Mucosa of rectum (tissue), 2 donors: Measurements from ENCODE around the gene XYLT2.
"Not testable (repeated sequence)": the region's sequence is repeated elsewhere in the genome, so short reads cannot be mapped to it uniquely, and the experiment has no call there.

Experiments used
- H3K27ac ChIP-seq, 2 donors: one replicate each; pipeline ENCODE4 v1.7.0; 2013; ENCODE audit warnings: inconsistent platforms in 2 of 2, low read depth in 2 of 2, low read length in 2 of 2
- H3K27me3 ChIP-seq, 2 donors: one replicate each; pipeline ENCODE4 v1.7.0; 2013; ENCODE audit warnings: low read length in 2 of 2; ENCODE audit not compliant: control insufficient read depth in 2 of 2, insufficient read depth in 2 of 2
- H3K36me3 ChIP-seq, 2 donors: one replicate each; pipeline ENCODE4 v1.7.0; 2013; ENCODE audit warnings: low read length in 2 of 2; ENCODE audit not compliant: control insufficient read depth in 2 of 2, insufficient read depth in 2 of 2
- H3K4me1 ChIP-seq, 2 donors: one replicate each; pipeline ENCODE4 v1.7.0; 2013; ENCODE audit warnings: low read length in 2 of 2, mild to moderate bottlenecking in 1 of 2; ENCODE audit not compliant: control insufficient read depth in 2 of 2, insufficient read depth in 2 of 2
- H3K4me3 ChIP-seq, 2 donors: one replicate each; pipeline ENCODE4 v1.7.0; 2013; ENCODE audit warnings: low read length in 2 of 2
- H3K9ac ChIP-seq, 2 donors: one replicate each; pipeline ENCODE4 v1.7.0; 2013; ENCODE audit warnings: low read length in 2 of 2, low read depth in 1 of 2, mild to moderate bottlenecking in 1 of 2
- H3K9me3 ChIP-seq, 2 donors: one replicate each; pipeline ENCODE4 v1.7.0; 2013; ENCODE audit warnings: low read length in 2 of 2; ENCODE audit not compliant: control insufficient read depth in 2 of 2
- donor health status: healthy.
- donor health status: Normal muscosa, but diverticular disease.

Gene XYLT2

DNA sequence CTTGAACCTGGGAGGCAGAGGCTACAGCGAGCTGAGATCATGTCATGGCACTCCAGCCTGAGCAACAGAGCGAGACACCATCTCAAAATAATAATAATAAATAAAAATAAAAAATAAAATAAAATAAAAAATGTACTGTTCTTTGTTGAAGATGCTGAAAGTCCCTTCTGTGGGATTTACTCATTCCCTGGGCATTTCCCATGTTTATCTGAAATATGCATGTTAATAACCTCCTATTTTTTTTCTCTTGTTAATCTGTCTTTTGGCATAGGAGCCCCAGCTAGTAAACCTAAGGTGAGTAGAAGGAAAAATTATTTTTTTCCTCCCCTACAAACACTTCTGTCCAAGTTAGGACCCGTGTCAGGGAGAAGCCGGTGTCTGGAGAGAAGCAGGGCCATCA, 37.3 kb upstream of the XYLT2 start:
- Histone ChIP-seq H3K9ac (no peak overlapping the region), H3K36me3 (no peaks in the 10 kb centered on the region), H3K4me3 (no peak overlapping the region), H3K27ac (no peak overlapping the region), H3K4me1 (peaks cover 0 to 3% of the 10 kb centered on the region in 2 donors), H3K9me3 (no peaks in the 10 kb centered on the region), H3K27me3 (peaks cover 0 to 4% of the 10 kb centered on the region in 2 donors)

DNA sequence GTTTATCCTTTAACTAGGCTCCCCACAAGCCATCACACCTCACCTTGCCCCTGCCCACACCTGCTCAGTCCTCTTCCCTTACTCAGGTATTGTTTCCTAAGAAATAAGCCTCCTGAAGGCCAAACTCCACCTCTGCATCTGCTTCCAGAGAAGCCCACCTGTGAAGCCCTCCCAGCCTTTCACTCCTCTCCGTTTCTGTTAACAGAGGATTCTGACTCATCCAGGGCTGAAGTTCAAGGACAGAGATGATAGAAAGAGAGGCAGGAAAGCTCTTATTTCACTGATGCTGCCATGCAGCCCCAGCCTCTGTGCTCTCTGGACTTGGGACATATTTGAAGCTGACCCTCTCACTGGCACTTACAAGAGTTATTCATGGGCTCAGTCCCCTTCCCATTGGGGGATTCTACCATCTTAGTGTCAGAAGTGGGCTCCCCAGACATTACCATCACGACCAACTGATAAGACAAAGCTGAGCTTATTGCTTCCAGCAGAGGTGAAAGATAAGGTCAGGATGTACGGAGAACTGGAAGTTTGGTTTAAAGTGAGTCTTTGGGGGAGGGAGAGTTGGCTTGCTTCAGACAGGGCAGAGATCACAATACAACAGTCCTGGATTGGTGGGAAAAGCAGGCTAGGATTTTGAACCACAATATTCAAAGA, 35.3 kb upstream of the XYLT2 start:
- Histone ChIP-seq H3K27me3 (peaks cover 0 to 4% of the 10 kb centered on the region in 2 donors), H3K9me3 (no peaks in the 10 kb centered on the region), H3K36me3 (no peaks in the 10 kb centered on the region), H3K27ac (no peak overlapping the region), H3K4me3 (no peak overlapping the region), H3K9ac (no peak overlapping the region), H3K4me1 (peaks cover 0 to 3% of the 10 kb centered on the region in 2 donors)

GRCh38 chr17:50311112-50311460, 34.8 kb upstream of the XYLT2 start:
- Histone ChIP-seq H3K9me3 (no peaks in the 10 kb centered on the region), H3K27me3 (peaks cover 0 to 4% of the 10 kb centered on the region in 2 donors), H3K9ac (no peak overlapping the region), H3K27ac (no peak overlapping the region), H3K4me1 (peaks cover 0 to 3% of the 10 kb centered on the region in 2 donors), H3K4me3 (no peak overlapping the region), H3K36me3 (no peaks in the 10 kb centered on the region)

DNA sequence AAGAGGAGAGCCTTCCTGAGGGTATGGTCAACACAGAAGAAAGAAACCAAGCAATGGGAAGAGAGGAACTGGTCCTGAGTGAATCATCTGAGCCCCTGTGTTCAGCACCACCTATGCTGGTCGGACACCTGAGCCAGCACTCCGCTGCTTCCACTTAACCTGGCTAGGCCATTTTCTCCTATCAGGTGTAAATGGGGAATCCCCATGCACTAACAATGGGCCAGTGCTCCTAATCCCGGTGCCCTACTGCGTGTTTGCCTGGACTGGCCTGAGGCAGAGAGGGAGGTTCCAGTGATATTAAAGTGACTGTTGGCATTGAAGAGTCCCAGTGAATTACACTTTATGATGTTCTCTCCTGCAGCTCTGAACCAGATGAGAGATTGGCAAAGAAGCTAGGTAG, 34.4 kb upstream of the XYLT2 start:
- Histone ChIP-seq H3K9ac (no peak overlapping the region), H3K4me3 (no peak overlapping the region), H3K27me3 (peaks cover 0 to 4% of the 10 kb centered on the region in 2 donors), H3K27ac (no peak overlapping the region), H3K4me1 (peaks cover 0 to 3% of the 10 kb centered on the region in 2 donors), H3K9me3 (no peaks in the 10 kb centered on the region), H3K36me3 (no peaks in the 10 kb centered on the region)

DNA sequence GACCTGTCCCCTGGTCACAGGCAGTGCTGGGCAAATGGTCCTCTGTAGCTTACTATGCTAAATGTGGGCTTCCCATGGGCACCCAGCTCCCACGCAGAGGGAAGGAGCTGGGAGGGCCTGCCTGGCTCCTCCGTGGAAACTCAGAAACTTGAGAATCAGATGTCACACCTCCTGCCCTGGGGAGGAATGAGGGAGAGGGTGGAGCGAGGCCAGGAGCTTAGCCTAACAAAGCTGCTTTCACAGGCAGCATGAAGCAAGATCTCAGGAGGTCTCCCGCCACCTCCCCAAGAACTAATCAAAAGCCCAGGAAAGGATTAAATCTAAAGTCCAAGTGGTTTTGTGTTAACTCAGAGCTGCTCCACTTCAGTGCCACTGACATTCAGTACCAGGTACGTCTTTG, 33.6 kb upstream of the XYLT2 start:
- H3K27me3 ChIP-seq, result peaks cover 0 to 4% of the 10 kb centered on the region in 2 donors
- H3K4me1 ChIP-seq, result peaks cover 0 to 3% of the 10 kb centered on the region in 2 donors
- H3K9me3 ChIP-seq, result no peaks in the 10 kb centered on the region
- no peak overlapping the region for H3K9ac ChIP-seq
- no peaks in the 10 kb centered on the region for H3K36me3 ChIP-seq
- H3K4me3 ChIP-seq, result no peak overlapping the region
- no peak overlapping the region for H3K27ac ChIP-seq

- peaks cover 0 to 4% of the 10 kb centered on the region in 2 donors for H3K27me3 ChIP-seq
- no peaks in the 10 kb centered on the region for H3K9me3 ChIP-seq
- H3K27ac ChIP-seq, result no peak overlapping the region
- no peak overlapping the region for H3K4me3 ChIP-seq
- no peaks in the 10 kb centered on the region for H3K36me3 ChIP-seq
- no peaks in the 10 kb centered on the region for H3K4me1 ChIP-seq
- no peak overlapping the region for H3K9ac ChIP-seq
Measured at GRCh38 chr17:50314456-50315011, 31.4 kb upstream of the XYLT2 start.

DNA sequence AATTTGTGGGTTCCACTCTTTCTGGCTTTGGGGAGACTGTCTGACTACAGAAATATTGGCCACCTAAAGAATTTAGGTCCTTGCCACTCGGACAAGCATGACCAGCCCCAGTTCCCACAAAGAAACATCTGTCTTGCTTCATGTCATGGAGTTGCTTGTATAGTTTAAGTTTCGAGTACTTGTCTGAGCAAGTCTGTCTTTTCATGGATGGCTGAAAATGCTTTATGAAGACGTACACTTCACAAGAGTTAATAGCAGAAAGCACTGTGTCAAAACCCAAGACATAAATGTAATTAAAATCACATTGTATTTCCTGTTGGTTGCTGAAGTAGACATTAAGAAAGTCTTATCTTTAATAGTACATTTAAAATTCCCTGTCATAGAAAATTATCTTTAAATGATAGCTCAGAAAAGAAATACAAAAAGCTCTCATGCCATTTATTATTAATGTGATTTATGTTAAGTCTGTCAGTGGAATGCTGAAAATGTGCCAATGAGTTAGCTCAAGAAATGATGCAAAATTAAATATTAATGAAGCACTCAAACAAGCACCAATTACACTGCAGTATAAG, 29.8 kb upstream of the XYLT2 start:
- Histone ChIP-seq H3K9ac (no peak overlapping the region), H3K27me3 (peaks cover 0 to 4% of the 10 kb centered on the region in 2 donors), H3K27ac (no peak overlapping the region), H3K4me3 (no peak overlapping the region), H3K9me3 (no peaks in the 10 kb centered on the region), H3K4me1 (no peaks in the 10 kb centered on the region), H3K36me3 (no peaks in the 10 kb centered on the region)

DNA sequence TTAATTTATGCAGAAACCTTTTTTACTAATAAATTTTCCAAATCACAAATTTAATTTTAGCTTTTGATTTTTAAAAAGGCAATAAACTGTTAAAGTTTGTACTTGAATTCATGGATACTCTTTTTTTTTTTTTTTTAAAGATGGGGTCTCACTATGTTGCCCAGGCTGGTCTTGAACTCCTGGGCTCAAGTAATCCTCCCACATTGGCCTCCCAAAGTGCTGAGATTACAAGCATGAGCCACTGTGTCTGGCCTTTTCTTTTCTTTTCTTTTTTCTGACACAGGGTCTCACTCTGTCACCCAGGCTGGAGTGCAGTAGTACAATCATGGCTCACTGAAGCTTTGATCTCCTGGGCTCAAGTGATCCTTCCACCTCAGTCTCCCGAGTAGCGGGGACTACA, 29.3 kb upstream of the XYLT2 start:
- H3K27ac ChIP-seq, H3K4me1 ChIP-seq, H3K27me3 ChIP-seq: not testable (repeated sequence)

DNA sequence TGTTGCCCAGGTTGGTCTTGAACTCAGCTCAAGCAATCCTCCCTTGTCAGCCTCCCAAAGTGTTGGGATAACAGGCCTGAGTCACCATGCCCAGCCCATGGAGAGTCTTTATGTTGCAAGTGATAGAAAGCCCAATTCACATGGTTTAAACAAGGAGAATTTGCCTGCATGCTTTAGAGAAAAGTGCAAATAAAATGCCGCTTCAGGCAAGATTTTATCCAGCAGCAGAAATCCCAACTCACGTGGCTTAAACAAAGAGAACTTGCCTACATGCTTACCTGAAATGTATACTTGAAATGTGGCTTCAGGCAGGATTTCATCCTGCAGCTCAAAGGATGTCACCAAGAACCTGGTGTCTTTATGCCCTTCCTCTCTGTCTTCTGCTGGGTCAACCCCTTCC, 28.8 kb upstream of the XYLT2 start:
- H3K4me1 ChIP-seq, result no peaks in the 10 kb centered on the region
- H3K9me3 ChIP-seq, result no peaks in the 10 kb centered on the region
- no peak overlapping the region for H3K27ac ChIP-seq
- H3K9ac ChIP-seq, result no peak overlapping the region
- peaks cover 0 to 4% of the 10 kb centered on the region in 2 donors for H3K27me3 ChIP-seq
- H3K4me3 ChIP-seq, result no peak overlapping the region
- no peaks in the 10 kb centered on the region for H3K36me3 ChIP-seq

More for the DNA sequence above, 29.3 kb upstream of the XYLT2 start:
- H3K36me3 ChIP-seq, H3K9ac ChIP-seq, H3K4me3 ChIP-seq, H3K9me3 ChIP-seq: not testable (repeated sequence)

DNA sequence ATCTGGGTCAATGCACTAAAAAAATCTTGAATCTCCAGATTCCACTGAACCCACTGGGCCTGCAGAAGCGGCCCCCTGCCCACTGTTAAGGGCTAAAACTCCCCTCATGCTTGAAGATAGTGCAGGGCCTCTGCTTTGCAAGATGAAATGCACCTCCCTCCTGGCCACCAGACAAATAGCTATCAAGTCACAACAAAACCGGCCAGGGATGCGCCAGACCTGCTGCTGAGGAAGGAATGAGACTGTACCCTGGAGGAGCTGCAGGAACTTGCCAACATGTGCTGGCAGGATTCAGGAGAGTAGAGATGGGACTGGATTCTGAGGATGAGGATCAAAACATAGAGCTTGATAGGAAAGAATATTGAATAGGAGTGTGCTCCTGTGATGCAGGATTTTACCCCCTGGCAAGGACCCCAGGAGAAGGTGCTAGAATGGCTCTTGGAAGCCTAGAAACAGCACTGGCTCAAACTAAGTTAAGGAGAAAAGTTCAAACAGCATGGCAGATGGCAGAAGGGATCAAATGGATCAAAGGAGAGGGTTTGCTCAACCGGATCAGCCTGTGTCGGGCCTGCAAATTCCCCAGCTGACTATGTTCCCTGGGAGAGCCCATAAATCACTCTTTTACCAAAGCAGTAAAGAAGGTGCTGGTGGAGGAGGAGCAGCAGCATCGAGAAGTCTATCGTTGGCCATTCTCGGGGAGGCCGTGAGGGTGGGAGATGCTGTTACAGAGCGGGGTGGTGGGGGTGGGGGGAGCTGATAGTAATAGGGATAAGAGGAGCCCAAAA, 27.2 kb upstream of the XYLT2 start:
- Histone ChIP-seq H3K27ac (no peak overlapping the region), H3K9ac (no peak overlapping the region), H3K4me3 (no peak overlapping the region), H3K36me3 (no peaks in the 10 kb centered on the region), H3K9me3 (no peaks in the 10 kb centered on the region), H3K4me1 (no peaks in the 10 kb centered on the region), H3K27me3 (no peaks in the 10 kb centered on the region)
